K562 (cell line): ENCODE results near the gene PPP1R15A. TPM values are rescaled to one million over a fixed set of nuclear protein-coding genes. Genes with fewer than 3 reads are reported as not detected.

Experiments
- BACH1 ChIP-seq: fragments of 200-800 bp; sonication (Bioruptor generic); IDR thresholded peaks from 2 replicates; pipeline ENCODE4 v1.6.1; 2016; ENCODE audit warnings: missing genetic modification characterization, missing compliant biosample characterization
- BMI1 ChIP-seq: fragments of 150-350 bp; IDR thresholded peaks from 2 replicates; pipeline ENCODE4 v1.6.1; 2014; ENCODE audit warnings: low read length
- CXXC5 ChIP-seq: fragments of 250-450 bp; sonication (Bioruptor Pico); IDR thresholded peaks from 2 replicates; pipeline ENCODE4 v1.8.0; 2022; ENCODE audit warnings: inconsistent platforms, mild to moderate bottlenecking, moderate library complexity
- DIDO1 ChIP-seq: fragments of 450-650 bp; IDR thresholded peaks from 2 replicates; pipeline ENCODE4 v1.6.1; 2016; ENCODE audit warnings: low read depth, missing biosample characterization, missing genetic modification characterization
- E2F3 ChIP-seq: fragments of 250-450 bp; sonication (Bioruptor Pico); IDR thresholded peaks from 2 replicates; pipeline ENCODE4 v1.4.0; 2020; ENCODE audit warnings: mild to moderate bottlenecking
- HDGF ChIP-seq: fragments of 450-650 bp; IDR thresholded peaks from 2 replicates; pipeline ENCODE4 v1.6.1; 2016
- HIVEP1 ChIP-seq: fragments of 250-450 bp; sonication (Bioruptor Pico); IDR thresholded peaks from 2 replicates; pipeline ENCODE4 v1.4.0; 2020; ENCODE audit warnings: mild to moderate bottlenecking
- ILK ChIP-seq: fragments of 450-650 bp; IDR thresholded peaks from 2 replicates; pipeline ENCODE4 v1.6.1; 2016; ENCODE audit warnings: missing genetic modification characterization, low read depth, mild to moderate bottlenecking, missing compliant biosample characterization, moderate library complexity, borderline replicate concordance
- NCOA1 ChIP-seq: fragments of 450-650 bp; IDR thresholded peaks from 2 replicates; pipeline ENCODE4 v1.6.1; 2016; ENCODE audit warnings: low read depth
- NCOA4 ChIP-seq: fragments of 450-650 bp; IDR thresholded peaks from 2 replicates; pipeline ENCODE4 v1.6.1; 2018; ENCODE audit warnings: mild to moderate bottlenecking; ENCODE audit not compliant: partially characterized antibody
- PHF21A ChIP-seq: fragments of 450-650 bp; IDR thresholded peaks from 2 replicates; pipeline ENCODE4 v1.6.1; 2017; ENCODE audit warnings: low read depth, borderline replicate concordance
- PYGO2 ChIP-seq: fragments of 450-650 bp; IDR thresholded peaks from 2 replicates; pipeline ENCODE4 v1.6.1; 2016; ENCODE audit warnings: mild to moderate bottlenecking, missing genetic modification characterization, moderate library complexity, missing compliant biosample characterization
- RNF2 ChIP-seq: sonication (generic); IDR thresholded peaks from 2 replicates; pipeline ENCODE4 v1.6.1; 2016
- SAP30 ChIP-seq: fragments of 200-600 bp; sonication (generic); IDR thresholded peaks from 2 replicates; pipeline ENCODE4 v1.6.1; 2012; ENCODE audit warnings: borderline replicate concordance, low read depth, mild to moderate bottlenecking, moderate library complexity, low read length, control low read depth, inconsistent platforms; ENCODE audit not compliant: insufficient read depth, poor library complexity, severe bottlenecking
- SRSF7 ChIP-seq: fragments of 200-400 bp; formaldehyde crosslinking; optimal IDR thresholded peaks from 2 replicates; pipeline ENCODE3; 2017; ENCODE audit warnings: mild to moderate bottlenecking, low read depth, low read length
- TARDBP ChIP-seq: fragments of 450-650 bp; IDR thresholded peaks from 2 replicates; pipeline ENCODE4 v1.6.1; 2016
- ZNF280B ChIP-seq: fragments of 250-450 bp; sonication (Bioruptor Pico); IDR thresholded peaks from 2 replicates; pipeline ENCODE4 v1.5.1; 2021; ENCODE audit warnings: mild to moderate bottlenecking
- ZNF3 ChIP-seq: fragments of 250-450 bp; sonication (Bioruptor Pico); IDR thresholded peaks from 2 replicates; pipeline ENCODE4 v1.5.0; 2021; ENCODE audit warnings: mild to moderate bottlenecking, moderate library complexity
- ZNF324 ChIP-seq: fragments of 250-450 bp; sonication (Bioruptor Pico); IDR thresholded peaks from 2 replicates; pipeline ENCODE4 v1.4.0; 2020; ENCODE audit warnings: mild to moderate bottlenecking
- ZNF717 ChIP-seq: fragments of 250-450 bp; sonication (Bioruptor Pico); IDR thresholded peaks from 2 replicates; pipeline ENCODE4 v1.5.0; 2021
- polyA plus RNA-seq, 8 experiments: library from polyadenylated mRNA; depleted of rRNA in 4 of 8; stranded (reverse) in 5 of 8; unstranded in 3 of 8; fragments of >200 nt; fragmentation: Nextera tagmentation in 2 of 8; fragmentation: Illumina TruSeq in 1 of 8; extraction: Ambion mirVana in 2 of 8; extraction: Trizol in 1 of 8; gene quantifications; 2 replicates each; pipeline versions ENCODE4 v1.2.1 to v1.2.3, GENCODE V29; 2011 to 2014; ENCODE audit warnings: inconsistent platforms in 1 of 8, missing spikeins in 1 of 8
- total RNA-seq, 7 experiments: library from RNA; depleted of rRNA in 6 of 7; stranded (reverse); fragments of >200 nt in 6 of 7; fragmentation: Illumina TruSeq in 2 of 7; extraction: Trizol in 2 of 7; gene quantifications; 2 replicates each; pipeline versions ENCODE4 v1.2.1 to v1.2.3, GENCODE V29; 2011 to 2021; ENCODE audit warnings: low replicate concordance in 1 of 7
- TF ChIP-seq, protein P1 (sequence below): sonication (generic); formaldehyde crosslinking; IDR thresholded peaks from 2 replicates; pipeline ENCODE4 v1.8.0; 2022; ENCODE audit warnings: mild to moderate bottlenecking, missing genetic modification reagents
- TF ChIP-seq, protein P2 (sequence below): IDR thresholded peaks from 2 replicates; pipeline ENCODE4 v1.6.1; 2011; ENCODE audit not compliant: insufficient read length; ENCODE audit errors: extremely low read depth
- TF ChIP-seq, protein P3 (sequence below), 3 experiments: fragments of 200-800 bp in 1 of 3; fragments of 250-450 bp in 1 of 3; fragments of 450-650 bp in 1 of 3; sonication (Bioruptor Pico) in 1 of 3; sonication (Bioruptor generic) in 1 of 3; formaldehyde crosslinking in 1 of 3; IDR thresholded peaks; 2 replicates each; pipeline versions ENCODE4 v1.6.1 to v1.8.0; 2016 to 2022; ENCODE audit warnings: mild to moderate bottlenecking in 2 of 3, missing genetic modification characterization in 2 of 3, missing compliant biosample characterization in 1 of 3, moderate library complexity in 1 of 3

PPP1R15A gene
- total and polyA plus RNA-seq, 9 of the 15 experiments (the other 6 are each of a cell fraction or from before 2014, with no cell fraction given) = 0.42 to 73.7 (median 44.0) TPM

GRCh38 chr19:48878196-48879024 is 6.2 kb downstream of the PPP1R15A start (continued):
- TF ChIP-seq HIVEP1 (CRISPR knock-in tag) = no peak
- TF ChIP-seq PHF21A = peak; percentile 86; the same call in 1 of the 2 replicates
- no peak for TF ChIP-seq ZNF324 (CRISPR knock-in tag)
- TF ChIP-seq BACH1 (tag) = no peak; the same call in none of the 2 replicates
- TF ChIP-seq, protein P1, sequence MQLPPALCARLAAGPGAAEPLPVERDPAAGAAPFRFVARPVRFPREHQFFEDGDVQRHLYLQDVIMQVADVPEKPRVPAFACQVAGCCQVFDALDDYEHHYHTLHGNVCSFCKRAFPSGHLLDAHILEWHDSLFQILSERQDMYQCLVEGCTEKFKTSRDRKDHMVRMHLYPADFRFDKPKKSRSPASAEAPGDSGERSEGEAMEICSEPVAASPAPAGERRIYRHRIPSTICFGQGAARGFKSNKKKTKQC (CRISPR knock-in tag) = no peak
- TF ChIP-seq, protein P2, sequence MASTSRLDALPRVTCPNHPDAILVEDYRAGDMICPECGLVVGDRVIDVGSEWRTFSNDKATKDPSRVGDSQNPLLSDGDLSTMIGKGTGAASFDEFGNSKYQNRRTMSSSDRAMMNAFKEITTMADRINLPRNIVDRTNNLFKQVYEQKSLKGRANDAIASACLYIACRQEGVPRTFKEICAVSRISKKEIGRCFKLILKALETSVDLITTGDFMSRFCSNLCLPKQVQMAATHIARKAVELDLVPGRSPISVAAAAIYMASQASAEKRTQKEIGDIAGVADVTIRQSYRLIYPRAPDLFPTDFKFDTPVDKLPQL = no peak
- no peak for TF ChIP-seq ILK (tag)
- TF ChIP-seq HDGF = no peak
- TF ChIP-seq TARDBP = peak; percentile 95
- no peak for TF ChIP-seq ZNF717
- peak; percentile 89 for TF ChIP-seq CXXC5 (CRISPR knock-in tag)
- peak; percentile 97 for TF ChIP-seq RNF2
- no peak for TF ChIP-seq NCOA4
- TF ChIP-seq DIDO1 (tag) = no peak
- TF ChIP-seq, protein P3, sequence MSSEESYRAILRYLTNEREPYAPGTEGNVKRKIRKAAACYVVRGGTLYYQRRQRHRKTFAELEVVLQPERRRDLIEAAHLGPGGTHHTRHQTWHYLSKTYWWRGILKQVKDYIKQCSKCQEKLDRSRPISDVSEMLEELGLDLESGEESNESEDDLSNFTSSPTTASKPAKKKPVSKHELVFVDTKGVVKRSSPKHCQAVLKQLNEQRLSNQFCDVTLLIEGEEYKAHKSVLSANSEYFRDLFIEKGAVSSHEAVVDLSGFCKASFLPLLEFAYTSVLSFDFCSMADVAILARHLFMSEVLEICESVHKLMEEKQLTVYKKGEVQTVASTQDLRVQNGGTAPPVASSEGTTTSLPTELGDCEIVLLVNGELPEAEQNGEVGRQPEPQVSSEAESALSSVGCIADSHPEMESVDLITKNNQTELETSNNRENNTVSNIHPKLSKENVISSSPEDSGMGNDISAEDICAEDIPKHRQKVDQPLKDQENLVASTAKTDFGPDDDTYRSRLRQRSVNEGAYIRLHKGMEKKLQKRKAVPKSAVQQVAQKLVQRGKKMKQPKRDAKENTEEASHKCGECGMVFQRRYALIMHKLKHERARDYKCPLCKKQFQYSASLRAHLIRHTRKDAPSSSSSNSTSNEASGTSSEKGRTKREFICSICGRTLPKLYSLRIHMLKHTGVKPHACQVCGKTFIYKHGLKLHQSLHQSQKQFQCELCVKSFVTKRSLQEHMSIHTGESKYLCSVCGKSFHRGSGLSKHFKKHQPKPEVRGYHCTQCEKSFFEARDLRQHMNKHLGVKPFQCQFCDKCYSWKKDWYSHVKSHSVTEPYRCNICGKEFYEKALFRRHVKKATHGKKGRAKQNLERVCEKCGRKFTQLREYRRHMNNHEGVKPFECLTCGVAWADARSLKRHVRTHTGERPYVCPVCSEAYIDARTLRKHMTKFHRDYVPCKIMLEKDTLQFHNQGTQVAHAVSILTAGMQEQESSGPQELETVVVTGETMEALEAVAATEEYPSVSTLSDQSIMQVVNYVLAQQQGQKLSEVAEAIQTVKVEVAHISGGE (CRISPR knock-in tag; IDR thresholded peaks at IDR 0.05) = peak in 1 of 3 experiments; percentile 84; a peak in 2 of 6 replicates
- TF ChIP-seq NCOA1 = peak; percentile 92; the same call in 1 of the 2 replicates
- TF ChIP-seq BMI1 = no peak
- TF ChIP-seq PYGO2 (tag) = peak; percentile 72; the same call in 1 of the 2 replicates
- TF ChIP-seq SRSF7 = no peak
- no peak for TF ChIP-seq E2F3 (CRISPR knock-in tag)
- no peak for TF ChIP-seq ZNF3 (CRISPR knock-in tag)
- TF ChIP-seq SAP30 = no peak
- no peak for TF ChIP-seq ZNF280B
